Ectodermal cell (in vitro differentiated cells): ENCODE results near the gene C22orf31.
A peak's percentile ranks its signal among the peaks of the same experiment; 100 is the strongest.

Source experiments
- H3K27ac ChIP-seq: 2 replicates; pipeline ENCODE4 v1.7.0; 2013; ENCODE audit warnings: mild to moderate bottlenecking, low read depth, low read length; ENCODE audit not compliant: insufficient read depth, poor library complexity, severe bottlenecking
- H3K27me3 ChIP-seq: 2 replicates; pipeline ENCODE4 v1.7.0; 2013; ENCODE audit warnings: mild to moderate bottlenecking, low read length; ENCODE audit not compliant: insufficient read depth, control insufficient read depth, poor library complexity, severe bottlenecking
- H3K36me3 ChIP-seq: one replicate; pipeline ENCODE4 v1.7.0; 2013; ENCODE audit warnings: low read length; ENCODE audit not compliant: control insufficient read depth, insufficient read depth
- H3K4me1 ChIP-seq: one replicate; pipeline ENCODE4 v1.7.0; 2013; ENCODE audit warnings: low read length; ENCODE audit not compliant: control insufficient read depth, insufficient read depth
- H3K4me3 ChIP-seq: 2 replicates; pipeline ENCODE4 v1.7.0; 2013; ENCODE audit warnings: low read depth, low read length, control low read depth; ENCODE audit not compliant: insufficient read depth
- H3K9me3 ChIP-seq: 2 replicates; pipeline ENCODE4 v1.7.0; 2013; ENCODE audit warnings: mild to moderate bottlenecking, low read length, moderate library complexity; ENCODE audit not compliant: control insufficient read depth
- WGBS, 2 experiments: methylation state at CpG; one replicate each; pipeline ENCODE4 v1.1.7; 2013; ENCODE audit warnings: missing lambda C conversion rate in 2 of 2; 5-methylcytosine and 5-hydroxymethylcytosine counted together

C22orf31 gene

DNA sequence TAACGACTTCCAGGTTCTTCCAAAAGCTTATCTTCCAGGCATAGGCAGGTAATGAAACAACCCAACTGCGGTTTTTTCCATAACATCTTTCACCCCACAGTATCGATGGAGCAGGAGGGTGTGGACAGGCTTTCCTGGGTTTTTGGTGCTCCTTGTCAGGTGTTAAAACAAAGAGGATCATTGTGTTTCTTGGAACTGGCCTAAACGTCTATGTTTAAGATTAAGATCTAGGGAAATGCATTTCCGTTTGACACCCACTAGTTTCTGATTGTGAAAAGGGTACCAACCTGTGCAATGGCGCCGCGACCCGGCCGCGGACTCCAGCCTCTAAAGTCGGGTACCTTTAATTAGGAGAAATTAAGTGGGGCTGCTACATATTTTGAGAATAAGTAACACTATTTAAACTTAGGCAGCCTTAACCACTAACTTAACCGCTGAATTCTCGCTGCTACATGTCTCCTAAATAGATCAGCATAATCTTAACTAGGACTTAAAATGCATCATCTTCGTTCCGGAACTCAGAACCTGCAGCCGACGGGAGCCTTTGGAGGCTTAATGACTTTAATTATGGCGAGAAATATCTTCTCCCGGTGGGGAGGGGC lies 31.5 kb downstream of the C22orf31 start:
- WGBS, 2 experiments = 14% methylated on average over 19 to 20 of the region's 20 CpGs
- H3K27ac ChIP-seq = peak overlapping the region; percentile 87

DNA sequence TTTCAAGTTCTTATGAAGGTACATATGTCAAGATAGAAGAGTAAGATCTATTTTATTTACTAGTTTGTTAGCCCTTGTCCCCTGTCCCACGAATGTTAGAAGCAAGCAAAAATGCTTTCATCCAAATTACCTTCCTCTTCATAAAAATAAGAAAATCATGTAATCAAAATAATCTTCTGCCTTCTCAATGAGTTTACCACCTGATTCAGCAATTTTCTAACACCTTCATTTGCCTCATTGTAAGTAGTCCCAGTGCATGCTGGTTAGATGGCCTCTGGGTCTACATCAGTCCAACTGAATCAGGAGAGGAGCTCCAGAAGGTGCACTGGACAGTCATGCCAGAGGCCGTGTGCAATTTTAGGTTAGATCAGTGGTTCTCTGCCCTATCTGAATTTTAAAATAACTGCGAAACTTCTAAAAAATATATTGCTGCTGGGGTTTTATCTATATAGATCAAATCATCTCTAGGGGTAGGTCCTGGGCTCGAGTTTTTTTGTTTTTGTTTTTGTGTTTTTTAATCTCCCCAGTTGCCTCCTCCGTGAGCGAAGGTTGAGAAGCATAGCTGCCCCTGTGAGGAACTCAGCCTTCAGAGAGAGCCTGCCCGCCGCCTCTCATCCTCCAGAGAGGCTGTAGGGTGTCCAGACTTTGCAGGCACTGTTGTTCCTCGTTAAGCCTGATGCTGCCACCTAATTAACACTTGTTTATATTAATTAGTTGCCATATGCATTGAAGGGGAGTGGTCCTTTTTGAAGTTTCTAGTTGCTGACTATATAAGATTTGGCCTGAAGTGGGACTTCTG lies 32.2 kb downstream of the C22orf31 start:
- H3K4me3 ChIP-seq = no peak overlapping the region
- no peaks in the 10 kb centered on the region for H3K9me3 ChIP-seq
- no peaks in the 10 kb centered on the region for H3K27me3 ChIP-seq
- H3K4me1 ChIP-seq = peaks cover 43% of the 10 kb centered on the region
- H3K27ac ChIP-seq = peak overlapping the region; percentile 87
- 81 to 82% methylated on average over 8 to 9 of the region's 9 CpGs for WGBS, 2 experiments
- no peaks in the 10 kb centered on the region for H3K36me3 ChIP-seq

More for the DNA sequence above, 31.5 kb downstream of the C22orf31 start:
- no peaks in the 10 kb centered on the region for H3K9me3 ChIP-seq
- H3K4me3 ChIP-seq = peak overlapping the region; percentile 31
- H3K27me3 ChIP-seq = no peaks in the 10 kb centered on the region
- peaks cover 43% of the 10 kb centered on the region for H3K4me1 ChIP-seq
- H3K36me3 ChIP-seq = no peaks in the 10 kb centered on the region

DNA sequence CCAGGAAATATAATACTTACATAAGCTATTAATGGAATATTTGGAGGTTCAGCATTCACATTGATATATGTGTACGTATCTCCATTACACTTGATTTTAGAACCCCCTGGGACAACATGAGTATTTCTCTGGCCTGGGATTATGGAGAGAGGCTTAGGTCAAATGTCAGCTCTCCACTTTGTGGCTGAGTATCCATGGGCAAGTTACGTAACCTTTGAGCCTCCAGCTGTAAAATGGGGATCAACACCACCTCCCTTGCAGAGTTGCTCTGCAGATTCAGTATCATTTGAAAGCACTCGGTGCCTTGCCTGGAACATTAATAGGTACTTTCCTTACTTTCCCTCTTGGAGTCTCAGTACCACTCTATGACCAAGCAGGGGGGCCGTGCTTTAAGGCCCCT lies 33.2 kb downstream of the C22orf31 start:
- Histone ChIP-seq H3K4me3 (no peak overlapping the region), H3K27ac (peak overlapping the region; percentile 36), H3K27me3 (no peaks in the 10 kb centered on the region), H3K9me3 (no peaks in the 10 kb centered on the region), H3K4me1 (peaks cover 43% of the 10 kb centered on the region), H3K36me3 (no peaks in the 10 kb centered on the region)
- WGBS, 2 experiments = 88 to 91% methylated on average over 4 of the region's 4 CpGs

DNA sequence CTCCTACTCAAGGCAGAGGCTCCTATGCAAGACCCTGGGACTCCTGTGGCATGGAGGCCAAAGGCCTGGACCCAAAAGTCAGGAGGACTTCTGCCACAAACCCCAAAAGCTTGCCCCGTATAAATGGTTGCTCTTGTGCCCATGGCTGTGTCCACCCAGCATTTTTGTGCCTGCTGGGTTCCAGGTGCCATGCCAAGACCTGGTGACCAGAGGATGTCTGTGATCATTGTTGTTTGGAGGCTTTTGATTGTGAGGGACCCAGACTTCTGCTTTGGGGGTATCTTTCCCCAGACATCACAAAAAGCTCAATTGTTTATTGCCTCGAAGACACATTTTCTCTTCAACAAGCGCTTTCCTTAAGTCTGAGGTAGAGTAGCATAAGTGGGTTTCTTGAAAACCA lies 35.1 kb downstream of the C22orf31 start:
- H3K4me3 ChIP-seq = no peak overlapping the region
- no peaks in the 10 kb centered on the region for H3K9me3 ChIP-seq
- 99 to 100% methylated on average over 3 of the region's 3 CpGs for WGBS, 2 experiments
- H3K4me1 ChIP-seq = peaks cover 46% of the 10 kb centered on the region
- no peaks in the 10 kb centered on the region for H3K27me3 ChIP-seq
- H3K36me3 ChIP-seq = no peaks in the 10 kb centered on the region
- no peak overlapping the region for H3K27ac ChIP-seq

DNA sequence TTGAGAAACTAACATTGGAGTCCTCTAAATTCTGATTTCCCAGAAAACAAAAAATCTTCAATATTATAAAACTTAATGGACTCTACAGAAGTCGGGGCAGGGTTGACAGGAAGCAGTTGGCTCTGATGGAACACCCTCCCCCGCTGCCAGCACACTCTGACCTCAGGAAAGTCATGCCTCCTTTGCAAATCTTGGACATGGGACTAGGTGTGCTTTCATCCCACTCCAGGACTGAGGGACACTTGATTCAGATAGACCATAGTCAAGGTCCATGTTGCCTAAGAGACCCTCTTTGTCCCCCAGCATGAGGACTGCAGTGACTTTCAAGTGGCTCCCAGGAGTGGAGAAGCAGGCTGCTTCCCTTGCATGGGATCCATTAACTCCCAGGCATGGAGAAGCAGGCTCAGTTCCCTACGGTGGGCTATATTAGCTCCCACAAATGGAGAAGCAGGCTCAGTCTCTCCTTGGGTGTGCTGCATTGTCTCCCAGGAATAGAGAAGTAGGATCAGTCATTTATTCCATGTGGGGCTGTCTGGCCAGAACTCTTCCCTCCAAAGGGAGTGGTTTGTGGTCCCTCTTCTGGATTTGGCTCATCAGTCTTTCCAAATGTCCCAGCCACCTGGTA lies 38.3 kb downstream of the C22orf31 start:
- Histone ChIP-seq H3K9me3 (no peaks in the 10 kb centered on the region), H3K27me3 (no peaks in the 10 kb centered on the region), H3K36me3 (no peaks in the 10 kb centered on the region), H3K4me1 (peaks cover 21% of the 10 kb centered on the region), H3K27ac (no peak overlapping the region), H3K4me3 (no peak overlapping the region)
- WGBS, 2 experiments = 85 to 86% methylated on average over 3 of the region's 3 CpGs

DNA sequence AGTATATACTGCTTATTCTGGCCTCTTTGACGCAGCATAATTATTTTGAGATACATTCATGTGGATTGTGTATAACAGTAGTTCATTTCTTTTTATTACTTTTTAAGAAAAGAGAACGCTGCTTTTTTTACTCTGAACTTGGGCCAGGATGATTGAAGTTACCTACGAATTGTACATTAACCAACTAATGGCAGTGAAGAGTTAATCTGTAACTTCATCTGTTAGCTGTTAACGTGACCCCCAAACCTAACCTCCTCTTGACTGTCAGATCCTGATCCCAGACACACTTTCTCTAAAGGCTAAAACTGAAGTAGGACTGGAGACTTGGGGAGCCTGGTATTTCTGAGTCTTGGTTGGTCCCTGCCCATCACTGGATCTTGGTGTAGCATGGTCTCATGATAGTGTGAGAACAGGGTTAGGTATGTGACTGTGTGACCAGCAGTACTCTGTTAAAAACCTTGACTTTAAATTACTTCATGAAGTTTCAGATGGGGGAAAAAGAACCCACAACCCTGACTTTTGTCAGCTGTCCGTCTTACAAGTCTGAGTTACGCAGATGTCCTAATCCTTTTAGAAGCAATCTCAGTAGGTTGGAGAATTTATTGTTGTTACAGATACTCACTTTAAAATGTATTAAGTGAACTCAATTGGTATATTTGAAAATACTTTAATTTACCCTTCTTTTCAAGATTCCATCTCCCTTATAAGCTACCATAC lies 39.4 kb downstream of the C22orf31 start:
- Histone ChIP-seq H3K4me3 (no peak overlapping the region), H3K36me3 (no peaks in the 10 kb centered on the region), H3K9me3 (no peaks in the 10 kb centered on the region), H3K4me1 (peaks cover 17% of the 10 kb centered on the region), H3K27me3 (no peaks in the 10 kb centered on the region), H3K27ac (no peak overlapping the region)
- WGBS, 2 experiments = 90 to 92% methylated on average over 5 to 6 of the region's 6 CpGs

DNA sequence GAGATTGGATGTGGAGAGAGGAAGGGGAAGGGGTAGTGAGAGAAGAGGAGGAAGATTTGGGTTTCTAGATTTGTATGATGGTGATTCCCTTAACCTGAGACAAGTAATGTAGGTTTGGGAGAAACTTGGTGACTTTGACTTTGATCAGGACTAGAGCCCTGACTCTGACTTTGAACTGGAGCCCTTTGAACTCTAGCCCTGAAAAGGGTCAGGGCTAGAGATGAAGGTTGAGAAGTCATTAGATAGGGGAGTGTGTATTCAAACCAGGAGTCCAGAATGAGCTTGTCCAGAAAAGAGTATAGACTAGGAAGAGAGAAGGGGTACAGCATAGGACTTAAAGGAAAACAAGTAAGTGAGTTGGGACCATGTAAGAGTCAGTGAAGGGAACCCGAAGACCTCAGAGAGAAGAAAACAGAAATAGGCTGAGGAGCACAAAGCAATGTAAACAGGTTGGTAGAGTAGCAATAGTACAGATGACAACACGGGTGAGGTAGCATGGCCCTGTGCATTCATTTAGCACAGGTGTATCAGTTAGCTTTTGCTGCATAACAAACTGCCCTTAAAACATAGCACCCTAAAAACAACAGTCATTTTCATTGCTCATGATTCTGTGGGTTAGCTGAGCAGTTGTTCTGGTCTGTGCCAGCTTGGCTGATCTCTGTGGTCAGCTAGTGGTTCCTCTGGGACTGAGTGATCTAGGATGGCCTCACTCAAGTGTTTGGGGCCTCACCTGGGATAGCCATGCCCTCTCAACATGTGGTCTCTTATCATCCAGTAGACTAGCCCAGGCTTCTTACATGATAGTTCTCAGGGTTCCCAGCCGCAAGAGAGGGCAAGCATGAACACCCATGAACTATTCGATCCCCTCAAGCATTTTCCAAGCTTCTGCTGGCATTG lies 43.1 kb downstream of the C22orf31 start:
- no peaks in the 10 kb centered on the region for H3K9me3 ChIP-seq
- WGBS, 2 experiments = 95% methylated on average over 4 of the region's 4 CpGs
- H3K27ac ChIP-seq = no peak overlapping the region
- H3K36me3 ChIP-seq = no peaks in the 10 kb centered on the region
- H3K4me3 ChIP-seq = no peak overlapping the region
- H3K27me3 ChIP-seq = no peaks in the 10 kb centered on the region
- peaks cover 26% of the 10 kb centered on the region for H3K4me1 ChIP-seq

DNA sequence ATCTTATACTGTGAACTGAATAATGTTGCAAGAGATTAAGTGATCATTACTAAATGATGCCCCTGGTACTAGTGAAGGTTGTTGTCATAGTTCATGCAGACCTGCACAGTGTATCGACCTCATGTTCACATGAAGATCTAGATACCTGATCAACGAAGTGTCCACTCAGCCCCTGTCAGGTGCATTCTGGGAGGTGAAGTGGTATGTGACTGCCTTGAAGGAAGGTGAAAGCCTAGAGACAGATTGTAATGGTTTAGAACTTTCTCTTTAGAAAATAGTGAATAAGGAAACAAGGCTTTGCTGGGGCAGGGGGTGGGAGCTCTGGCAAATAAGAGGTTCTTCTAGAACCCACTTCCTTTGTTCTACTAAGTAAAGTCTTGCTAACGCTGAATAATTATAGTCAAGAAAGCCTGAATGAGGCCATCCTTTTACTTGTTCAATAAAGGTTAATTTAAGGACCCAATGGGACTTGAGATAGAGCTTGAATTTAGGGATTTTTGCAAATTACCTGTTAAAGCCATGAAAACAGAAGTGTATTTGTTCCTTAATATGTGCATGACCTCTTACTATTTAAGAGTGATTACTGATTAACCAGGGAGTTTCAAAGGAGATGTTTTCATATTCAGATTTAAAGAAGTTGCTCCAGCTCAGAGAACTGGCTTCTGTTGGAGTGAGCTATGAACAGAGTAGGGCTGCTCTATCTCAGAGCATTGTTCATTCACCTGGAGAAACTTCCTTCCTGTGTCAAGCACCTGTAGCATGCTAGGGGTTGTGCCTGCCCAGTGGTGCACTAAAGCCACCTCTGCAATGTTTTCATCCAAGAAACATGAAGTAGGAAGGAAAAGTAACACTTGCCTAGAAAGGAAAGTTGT lies 45.3 kb downstream of the C22orf31 start:
- Histone ChIP-seq H3K4me1 (peaks cover 30% of the 10 kb centered on the region), H3K36me3 (no peaks in the 10 kb centered on the region), H3K4me3 (no peak overlapping the region), H3K27me3 (no peaks in the 10 kb centered on the region), H3K9me3 (no peaks in the 10 kb centered on the region), H3K27ac (no peak overlapping the region)
- 89 to 95% methylated on average over 3 of the region's 3 CpGs for WGBS, 2 experiments

DNA sequence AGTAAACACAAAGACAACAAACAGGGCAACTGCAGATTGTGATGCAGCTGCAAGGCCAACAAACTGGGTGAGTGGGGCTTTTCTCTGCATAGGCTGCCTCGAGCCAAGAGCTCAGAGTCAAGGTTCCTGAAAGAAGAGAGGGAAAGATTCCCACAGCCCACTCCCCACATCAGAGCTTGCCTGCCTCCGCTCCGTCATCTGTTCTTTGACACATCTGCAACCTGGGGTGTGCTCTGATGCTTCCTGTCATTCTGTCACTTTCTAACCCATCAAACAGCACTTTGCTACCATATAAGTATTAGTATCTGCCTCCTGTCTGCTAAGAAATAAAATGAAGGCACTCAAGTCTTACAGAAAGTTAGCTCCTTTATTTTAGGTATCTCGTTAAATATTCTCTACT lies 46.9 kb downstream of the C22orf31 start:
- H3K4me1 ChIP-seq = peaks cover 35% of the 10 kb centered on the region
- H3K27me3 ChIP-seq = no peaks in the 10 kb centered on the region
- H3K9me3 ChIP-seq = no peaks in the 10 kb centered on the region
- WGBS, 2 experiments = 75 to 88% methylated on average over 4 of the region's 4 CpGs
- no peaks in the 10 kb centered on the region for H3K36me3 ChIP-seq
- no peak overlapping the region for H3K27ac ChIP-seq
- no peak overlapping the region for H3K4me3 ChIP-seq
